Activated naive CD8-positive, alpha-beta T cell treated with anti-CD3 and anti-CD28 coated beads for 36 hours (primary cell): ENCODE data around the gene UBE2H. TPM values are rescaled to one million over a fixed set of nuclear protein-coding genes. Genes with fewer than 3 reads are reported as not detected.
"Not testable (repeated sequence)": the region's sequence is repeated elsewhere in the genome, so short reads cannot be mapped to it uniquely, and the experiment has no call there.

Experiments used
- DNase-seq: peaks from one replicate; pipeline ENCODE4 v3.0.0; 2021
- H3K27ac Mint-ChIP-seq: one replicate; pipeline ENCODE4 v1.8.0; 2022; ENCODE audit warnings: mild to moderate bottlenecking, moderate library complexity, mixed read lengths
- H3K27me3 Mint-ChIP-seq: one replicate; pipeline ENCODE4 v1.8.0; 2022; ENCODE audit warnings: mild to moderate bottlenecking, mixed read lengths
- H3K36me3 Mint-ChIP-seq: one replicate; pipeline ENCODE4 v1.8.0; 2021; ENCODE audit warnings: mild to moderate bottlenecking, mixed read lengths
- H3K4me1 Mint-ChIP-seq: one replicate; pipeline ENCODE4 v1.8.0; 2021; ENCODE audit warnings: mixed read lengths
- H3K4me3 Mint-ChIP-seq: one replicate; pipeline ENCODE4 v1.8.0; 2022; ENCODE audit warnings: mild to moderate bottlenecking, moderate library complexity, mixed read lengths
- H3K9me3 Mint-ChIP-seq: one replicate; pipeline ENCODE4 v1.8.0; 2022; ENCODE audit warnings: mixed read lengths
- total RNA-seq, 2 experiments: library from RNA; stranded (reverse); gene quantifications; one replicate each; pipeline ENCODE4 v1.2.3, GENCODE V29; 2021

Gene UBE2H
- total RNA-seq, 2 experiments from 2014 or later, result 15.7 to 16.9 TPM

DNA sequence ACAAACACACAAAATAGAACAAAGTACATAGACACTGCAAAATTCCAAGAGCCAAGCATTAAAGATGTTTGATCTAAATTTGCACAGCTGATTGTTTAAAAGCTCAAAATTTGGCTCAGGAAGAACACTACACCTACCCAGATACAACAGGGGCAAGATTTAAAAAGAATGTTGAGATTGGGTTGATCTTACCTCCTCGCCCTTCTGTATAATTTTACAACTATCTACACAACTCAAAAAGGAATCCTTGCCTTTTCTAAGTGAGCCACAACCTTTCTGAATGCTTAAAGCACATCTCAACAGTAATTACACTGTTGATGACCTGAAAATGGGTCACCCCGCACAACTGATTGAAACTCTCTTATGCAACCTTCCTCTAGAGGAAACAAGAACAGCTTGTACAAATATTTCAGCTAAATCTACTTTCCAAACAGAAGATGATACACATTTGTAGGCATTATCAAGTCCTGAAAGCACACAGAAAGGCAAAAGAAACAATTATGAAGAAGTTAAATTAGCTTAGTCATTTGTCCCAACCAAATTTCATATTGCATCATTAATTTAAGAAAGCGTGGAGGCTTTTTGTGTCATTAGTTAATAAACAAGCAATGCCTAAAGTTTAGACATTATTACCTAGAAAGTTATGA, 75.5 kb downstream of the UBE2H start:
- Mint-ChIP-seq H3K4me1 (peaks cover 52% of the 10 kb centered on the region), H3K27ac (peak overlapping the region; percentile 27), H3K36me3 (peaks cover 17% of the 10 kb centered on the region), H3K9me3 (no peaks in the 10 kb centered on the region), H3K4me3 (no peak overlapping the region), H3K27me3 (no peaks in the 10 kb centered on the region)
- no peak for DNase-seq

DNA sequence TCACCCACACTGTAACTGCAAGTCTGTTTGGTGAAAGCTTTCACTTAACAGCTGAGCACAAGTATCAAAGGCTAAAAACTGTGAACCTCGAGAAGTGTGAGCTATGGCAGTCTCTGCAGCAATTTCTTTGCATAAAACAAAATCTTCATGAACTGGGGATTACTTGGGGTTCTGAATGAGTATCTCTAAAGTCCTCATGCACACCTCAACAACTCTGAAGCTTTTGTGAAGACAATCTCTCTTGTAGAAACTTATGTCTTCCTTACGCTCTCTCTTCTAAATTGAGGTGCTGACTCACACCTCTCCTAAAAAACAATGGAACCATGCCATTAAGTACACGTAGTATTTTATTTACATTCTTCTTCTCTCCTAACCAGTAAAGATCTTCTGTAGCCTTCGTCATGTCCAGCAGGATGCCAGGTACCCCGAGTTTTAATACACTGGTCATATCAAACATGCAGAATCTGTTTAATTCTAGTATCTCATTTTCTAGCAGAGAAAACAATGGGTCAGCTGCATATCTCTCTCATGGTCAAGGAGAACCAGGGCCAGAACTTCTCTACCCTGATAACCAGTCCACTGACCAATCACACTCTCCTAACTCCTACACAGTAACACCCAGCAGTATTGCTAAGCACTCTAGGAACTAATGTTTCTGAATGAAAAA, 76.9 kb downstream of the UBE2H start:
- H3K9me3 Mint-ChIP-seq, result no peaks in the 10 kb centered on the region
- no peak overlapping the region for H3K4me3 Mint-ChIP-seq
- peaks cover 46% of the 10 kb centered on the region for H3K4me1 Mint-ChIP-seq
- H3K36me3 Mint-ChIP-seq, result peaks cover 19% of the 10 kb centered on the region
- H3K27me3 Mint-ChIP-seq, result no peaks in the 10 kb centered on the region
- H3K27ac Mint-ChIP-seq, result no peak overlapping the region
- DNase-seq, result no peak

- H3K36me3 Mint-ChIP-seq, result peaks cover 19% of the 10 kb centered on the region
- no peak for DNase-seq
- H3K9me3 Mint-ChIP-seq, result no peaks in the 10 kb centered on the region
- H3K27ac Mint-ChIP-seq, result no peak overlapping the region
- peaks cover 43% of the 10 kb centered on the region for H3K4me1 Mint-ChIP-seq
- H3K27me3 Mint-ChIP-seq, result no peaks in the 10 kb centered on the region
- H3K4me3 Mint-ChIP-seq, result no peak overlapping the region
These were observed 77.6 kb downstream of the UBE2H start for GRCh38 chr7:129875160-129875559.

DNA sequence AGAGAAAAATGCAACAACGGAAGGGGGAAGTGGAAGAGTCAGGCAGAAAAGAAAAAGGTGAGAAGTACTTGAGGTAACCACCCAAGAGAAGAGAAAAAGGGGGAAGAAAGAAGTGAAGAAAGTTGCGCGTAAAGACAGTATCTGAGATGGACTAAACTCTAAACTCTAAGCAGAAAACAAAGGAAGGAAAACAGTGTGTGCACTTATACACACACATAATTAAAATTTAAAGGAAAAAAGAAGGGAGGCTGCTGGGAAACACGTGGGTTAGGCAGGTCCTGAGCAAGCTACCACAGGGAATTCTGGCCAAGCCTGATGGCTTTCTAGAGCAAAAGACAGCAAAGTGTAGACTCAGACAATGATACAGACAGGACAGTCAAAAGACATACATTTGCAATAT, 78.0 kb downstream of the UBE2H start:
- H3K27ac Mint-ChIP-seq, result no peak overlapping the region
- no peaks in the 10 kb centered on the region for H3K27me3 Mint-ChIP-seq
- H3K9me3 Mint-ChIP-seq, result no peaks in the 10 kb centered on the region
- H3K36me3 Mint-ChIP-seq, result peaks cover 20% of the 10 kb centered on the region
- no peak for DNase-seq
- H3K4me3 Mint-ChIP-seq, result no peak overlapping the region
- H3K4me1 Mint-ChIP-seq, result peaks cover 38% of the 10 kb centered on the region

DNA sequence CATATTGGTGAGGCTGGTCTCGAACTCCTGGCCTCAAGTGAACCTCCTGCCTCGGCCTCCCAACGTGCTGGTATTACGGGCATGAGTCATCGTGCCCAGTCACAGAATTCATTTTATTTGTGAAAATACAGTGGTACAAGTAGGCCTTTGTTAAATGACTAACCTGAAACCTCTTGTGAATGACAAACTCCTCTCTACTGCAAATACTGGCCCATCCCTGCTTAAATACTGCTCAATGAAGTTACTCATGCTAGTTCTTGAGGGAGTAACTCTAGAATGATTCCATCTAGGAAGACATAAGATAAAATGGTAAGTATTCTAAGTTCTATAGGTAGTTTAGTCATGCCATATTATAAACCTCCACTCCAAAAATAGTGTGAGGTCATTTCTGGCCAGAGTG, 80.7 kb downstream of the UBE2H start:
- H3K27me3 Mint-ChIP-seq, result no peaks in the 10 kb centered on the region
- DNase-seq, result no peak
- H3K9me3 Mint-ChIP-seq, result peaks cover 2% of the 10 kb centered on the region
- H3K4me3 Mint-ChIP-seq, result no peak overlapping the region
- peaks cover 19% of the 10 kb centered on the region for H3K4me1 Mint-ChIP-seq
- H3K36me3 Mint-ChIP-seq, result peaks cover 9% of the 10 kb centered on the region
- no peak overlapping the region for H3K27ac Mint-ChIP-seq

DNA sequence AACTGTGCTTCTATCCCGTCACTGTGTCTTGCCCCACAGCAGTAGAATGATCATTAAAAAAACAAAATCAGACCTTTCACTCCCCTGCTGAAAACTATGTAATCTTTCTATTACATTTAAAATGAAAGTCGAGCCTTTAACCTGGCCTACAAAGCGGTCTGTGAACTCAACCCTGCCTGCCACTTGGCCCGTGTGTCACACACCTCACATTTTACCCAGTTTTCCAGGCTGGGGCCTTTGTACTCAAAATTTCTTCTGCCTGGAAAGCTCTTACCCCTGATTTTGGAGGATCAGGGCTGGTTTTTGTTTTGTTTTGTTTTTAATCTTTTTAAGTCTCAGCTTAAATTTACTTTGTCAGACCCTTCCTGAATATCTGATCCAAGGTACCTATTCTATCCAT, 82.1 kb downstream of the UBE2H start:
- Mint-ChIP-seq H3K4me3 (no peak overlapping the region), H3K4me1 (peaks cover 15% of the 10 kb centered on the region), H3K27ac (no peak overlapping the region), H3K36me3 (peaks cover 9% of the 10 kb centered on the region), H3K27me3 (no peaks in the 10 kb centered on the region), H3K9me3 (peaks cover 2% of the 10 kb centered on the region)
- no peak for DNase-seq

- peaks cover 4% of the 10 kb centered on the region for H3K36me3 Mint-ChIP-seq
- peaks cover 30% of the 10 kb centered on the region for H3K4me1 Mint-ChIP-seq
- H3K4me3 Mint-ChIP-seq, result no peak overlapping the region
- H3K27me3 Mint-ChIP-seq, result no peaks in the 10 kb centered on the region
- no peak for DNase-seq
- no peak overlapping the region for H3K27ac Mint-ChIP-seq
- H3K9me3 Mint-ChIP-seq, result peaks cover 2% of the 10 kb centered on the region
These were observed 86.5 kb downstream of the UBE2H start for GRCh38 chr7:129866251-129866650.

GRCh38 chr7:129865925-129866201, 86.9 kb downstream of the UBE2H start:
- H3K4me3 Mint-ChIP-seq, result no peak overlapping the region
- no peak overlapping the region for H3K27ac Mint-ChIP-seq
- no peaks in the 10 kb centered on the region for H3K27me3 Mint-ChIP-seq
- peaks cover 30% of the 10 kb centered on the region for H3K4me1 Mint-ChIP-seq
- no peak for DNase-seq
- peaks cover 3% of the 10 kb centered on the region for H3K36me3 Mint-ChIP-seq
- H3K9me3 Mint-ChIP-seq, result peaks cover 2% of the 10 kb centered on the region

- H3K4me3 Mint-ChIP-seq, result no peak overlapping the region
- H3K4me1 Mint-ChIP-seq, result peaks cover 36% of the 10 kb centered on the region
- H3K36me3 Mint-ChIP-seq, result peaks cover 3% of the 10 kb centered on the region
- no peak overlapping the region for H3K27ac Mint-ChIP-seq
- DNase-seq, result no peak
- peaks cover 2% of the 10 kb centered on the region for H3K9me3 Mint-ChIP-seq
- H3K27me3 Mint-ChIP-seq, result no peaks in the 10 kb centered on the region
These were observed 87.5 kb downstream of the UBE2H start for GRCh38 chr7:129865093-129865924.

DNA sequence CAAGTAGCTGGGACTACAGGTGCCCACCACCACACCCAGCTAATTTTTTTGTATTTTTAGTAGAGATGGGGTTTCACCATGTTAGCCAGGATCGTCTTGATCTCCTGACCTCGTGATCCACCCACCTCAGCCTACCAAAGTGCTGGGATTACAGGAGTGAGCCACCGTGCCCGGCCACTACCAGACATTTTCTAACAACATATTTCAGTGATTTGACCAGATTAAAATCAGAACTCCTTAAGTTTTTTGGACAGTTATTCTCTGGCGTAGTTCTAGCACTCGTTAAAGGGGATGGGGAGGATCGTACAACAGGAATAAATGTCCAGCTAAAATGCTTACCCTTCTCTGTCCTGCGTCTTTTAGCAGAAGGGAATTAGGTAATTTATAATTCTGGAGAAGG, 88.1 kb downstream of the UBE2H start:
- H3K4me1 Mint-ChIP-seq, result peaks cover 42% of the 10 kb centered on the region
- H3K27me3 Mint-ChIP-seq, H3K4me3 Mint-ChIP-seq, DNase-seq, H3K27ac Mint-ChIP-seq, H3K36me3 Mint-ChIP-seq, H3K9me3 Mint-ChIP-seq: not testable (repeated sequence)

GRCh38 chr7:129864042-129864441, 88.7 kb downstream of the UBE2H start:
- H3K36me3 Mint-ChIP-seq, result peaks cover 5% of the 10 kb centered on the region
- H3K4me1 Mint-ChIP-seq, result peaks cover 48% of the 10 kb centered on the region
- no peak overlapping the region for H3K4me3 Mint-ChIP-seq
- no peaks in the 10 kb centered on the region for H3K27me3 Mint-ChIP-seq
- peaks cover 2% of the 10 kb centered on the region for H3K9me3 Mint-ChIP-seq
- no peak overlapping the region for H3K27ac Mint-ChIP-seq
- DNase-seq, result no peak

DNA sequence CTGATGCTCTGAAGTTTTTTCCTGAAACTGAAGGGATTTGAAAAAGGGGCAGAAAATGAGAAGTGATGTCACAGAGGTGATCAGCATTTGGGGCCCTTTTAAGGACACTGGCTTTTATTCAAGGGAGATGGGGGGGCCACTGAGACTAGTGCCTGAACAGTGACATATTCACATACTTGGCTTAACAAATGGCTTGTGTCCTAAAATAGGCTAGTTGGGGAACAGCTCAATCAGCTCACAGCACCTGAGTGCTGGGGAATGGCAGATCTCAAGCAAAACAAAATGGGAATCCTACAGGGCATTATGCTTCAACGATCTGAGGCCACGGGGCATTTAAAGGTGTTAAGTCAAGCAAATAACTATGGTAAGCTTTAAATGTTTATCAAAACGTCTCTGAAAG, 90.1 kb downstream of the UBE2H start:
- Mint-ChIP-seq H3K4me1 (peaks cover 56% of the 10 kb centered on the region), H3K36me3 (peaks cover 4% of the 10 kb centered on the region), H3K27ac (no peak overlapping the region), H3K4me3 (no peak overlapping the region), H3K27me3 (no peaks in the 10 kb centered on the region), H3K9me3 (peaks cover 1% of the 10 kb centered on the region)
- no peak for DNase-seq

GRCh38 chr7:129860784-129861183, 92.0 kb downstream of the UBE2H start:
- DNase-seq, H3K4me3 Mint-ChIP-seq, H3K27me3 Mint-ChIP-seq, H3K27ac Mint-ChIP-seq, H3K36me3 Mint-ChIP-seq, H3K9me3 Mint-ChIP-seq: not testable (repeated sequence)
- H3K4me1 Mint-ChIP-seq, result peaks cover 60% of the 10 kb centered on the region

GRCh38 chr7:129859183-129859582, 93.6 kb downstream of the UBE2H start:
- H3K9me3 Mint-ChIP-seq, result no peaks in the 10 kb centered on the region
- peaks cover 5% of the 10 kb centered on the region for H3K36me3 Mint-ChIP-seq
- no peak for DNase-seq
- H3K27me3 Mint-ChIP-seq, result no peaks in the 10 kb centered on the region
- H3K4me3 Mint-ChIP-seq, result no peak overlapping the region
- peaks cover 68% of the 10 kb centered on the region for H3K4me1 Mint-ChIP-seq
- H3K27ac Mint-ChIP-seq, result no peak overlapping the region

DNA sequence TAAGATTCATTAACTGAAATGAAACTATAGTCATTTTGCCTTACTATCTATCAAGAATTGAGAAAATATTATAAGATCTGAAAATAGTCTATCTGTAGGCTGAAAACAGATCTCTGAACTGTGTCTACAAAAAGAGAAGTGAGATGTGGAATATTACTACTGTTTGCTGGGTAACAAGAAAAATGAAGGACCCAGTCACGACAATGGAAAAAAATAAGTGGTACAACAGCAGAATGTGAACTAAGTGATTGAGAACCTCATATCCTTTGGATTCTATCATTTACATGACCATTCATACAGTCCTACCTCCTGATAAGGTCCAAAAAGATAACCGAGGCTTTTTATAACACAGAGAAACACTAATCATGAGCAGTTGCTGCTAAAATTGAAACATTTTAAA, 94.3 kb downstream of the UBE2H start:
- DNase-seq, result no peak
- Mint-ChIP-seq H3K9me3 (no peaks in the 10 kb centered on the region), H3K36me3 (peaks cover 5% of the 10 kb centered on the region), H3K4me1 (peaks cover 75% of the 10 kb centered on the region), H3K27me3 (no peaks in the 10 kb centered on the region), H3K4me3 (no peak overlapping the region), H3K27ac (no peak overlapping the region)

- H3K27ac Mint-ChIP-seq, result no peak overlapping the region
- H3K9me3 Mint-ChIP-seq, result no peaks in the 10 kb centered on the region
- peaks cover 73% of the 10 kb centered on the region for H3K4me1 Mint-ChIP-seq
- DNase-seq, result no peak
- peaks cover 5% of the 10 kb centered on the region for H3K36me3 Mint-ChIP-seq
- H3K27me3 Mint-ChIP-seq, result no peaks in the 10 kb centered on the region
- no peak overlapping the region for H3K4me3 Mint-ChIP-seq
These were observed 95.4 kb downstream of the UBE2H start for GRCh38 chr7:129857313-129857712.
